ACHN (cell line): Measurements from ENCODE around the gene ROR2.
A peak's percentile ranks its signal among the peaks of the same experiment; 100 is the strongest.
"Not testable (repeated sequence)": the region's sequence is repeated elsewhere in the genome, so short reads cannot be mapped to it uniquely, and the experiment has no call there.

Source experiments
- DNase-seq: peaks from one replicate; pipeline ENCODE4 v3.0.0-alpha.2; 2015
- in situ Hi-C: cut with HindIII; loops from 2 replicates; pipeline ENCODE4 v1.10.0; 2017; ENCODE audit warnings: low sequenced_read_pairs, low pct_ligation_motif_present, low pct_unique_long_range_greater_than_20kb

The ROR2 gene

GRCh38 chr9:91517332-91517731 lies 432.7 kb downstream of the ROR2 start:
- DNase-seq, in situ Hi-C loops: not testable (repeated sequence)

DNA sequence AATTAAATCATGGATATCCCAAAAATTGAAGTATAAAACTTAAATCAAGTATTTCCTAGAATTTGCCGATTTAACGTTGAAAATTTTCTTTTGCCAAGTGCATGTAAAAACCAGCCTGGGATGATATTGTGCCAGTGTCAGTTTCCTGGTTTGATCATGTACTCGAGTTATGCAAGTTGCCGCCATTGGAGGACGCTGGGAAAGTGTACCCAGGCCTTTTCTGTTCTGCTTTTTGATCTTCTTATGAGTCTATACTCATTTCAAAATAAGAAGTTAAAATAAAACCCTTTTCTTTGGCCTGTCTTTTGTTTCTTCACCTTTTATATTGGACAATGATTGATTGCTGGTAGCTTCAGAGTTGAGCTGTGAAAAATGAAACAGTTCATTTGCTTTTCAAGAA lies 433.3 kb downstream of the ROR2 start:
- no peak for DNase-seq
- in situ Hi-C loops: no loop called here

DNA sequence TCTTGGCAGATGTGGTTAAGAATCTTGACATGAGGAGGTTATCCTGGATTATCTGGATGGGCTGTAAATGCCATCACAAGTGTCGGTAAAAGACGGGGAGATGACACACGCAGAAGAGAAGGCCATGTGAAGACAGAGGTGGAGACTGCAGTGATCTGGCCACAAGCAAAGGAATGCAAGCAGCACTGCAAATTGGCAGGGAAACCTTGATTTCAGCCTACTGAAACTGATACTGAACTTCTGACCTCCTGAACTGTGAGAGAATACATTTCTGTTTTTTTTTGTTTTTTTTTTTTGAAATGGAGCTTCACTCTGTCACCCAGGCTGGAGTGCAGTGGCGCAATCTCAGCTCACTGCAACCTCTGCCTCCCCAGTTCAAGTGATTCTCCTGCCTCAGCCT lies 433.9 kb downstream of the ROR2 start:
- no peak for DNase-seq
- in situ Hi-C loops: no loop called here

DNA sequence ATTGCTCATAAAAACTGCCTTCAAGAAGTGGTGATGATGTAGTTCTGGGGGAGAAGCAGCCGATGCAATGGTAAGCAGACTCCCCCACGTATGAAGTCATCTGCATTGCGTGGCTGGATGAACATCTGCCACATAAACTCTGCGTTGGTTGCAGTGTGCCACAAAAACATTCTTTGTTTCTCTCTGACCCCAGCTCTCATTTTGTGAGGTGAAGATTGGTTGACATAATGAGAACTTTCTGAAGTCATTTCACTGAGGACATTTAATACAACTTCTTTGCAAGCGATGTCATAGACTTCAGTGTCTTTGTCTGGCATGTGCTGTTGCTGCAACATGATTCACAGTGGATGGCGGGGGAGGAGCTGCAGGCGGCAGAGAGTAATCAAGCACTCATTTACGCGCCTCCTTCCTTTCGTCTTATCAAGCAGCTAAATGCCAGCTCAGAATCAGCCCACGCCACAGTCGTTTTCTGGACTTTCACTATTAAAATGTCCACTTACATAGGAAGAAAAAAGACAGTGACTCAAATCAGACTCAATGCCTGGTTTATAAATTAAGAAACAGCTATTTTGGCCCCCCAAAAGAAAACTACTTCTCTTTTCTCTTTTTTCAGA lies 434.8 kb downstream of the ROR2 start:
- DNase-seq: peak; percentile 27
- in situ Hi-C loops: no loop called here
